Astrocyte of the cerebellum (primary cell): ENCODE data around the gene MRPL16.

Experiments used
- DNase-seq: peaks from one replicate; pipeline ENCODE4 v3.0.0-alpha.2; 2011; ENCODE audit warnings: low read depth
- H3K4me3 ChIP-seq: 2 replicates; pipeline ENCODE4 v1.5.1; 2011; ENCODE audit warnings: mild to moderate bottlenecking, low read depth, low read length, moderate library complexity
- CTCF ChIP-seq: IDR thresholded peaks from 2 replicates; pipeline ENCODE4 v1.5.1; 2012; ENCODE audit warnings: low read length, low read depth, moderate library complexity, mild to moderate bottlenecking; ENCODE audit errors: missing control alignments
- in situ Hi-C: cut with HindIII; loops from 2 replicates; pipeline ENCODE4 v1.10.0; 2017; ENCODE audit warnings: low sequenced_read_pairs

Gene MRPL16

GRCh38 chr11:59769828-59770227 is 40.8 kb downstream of the MRPL16 start:
- in situ Hi-C loops = no loop called here
- no peak overlapping the region for H3K4me3 ChIP-seq
- DNase-seq = no peak
- TF ChIP-seq CTCF = no peak

- no peak for TF ChIP-seq CTCF
Observed at GRCh38 chr11:59769111-59769510, 41.5 kb downstream of the MRPL16 start.

GRCh38 chr11:59767225-59767611 is 43.4 kb downstream of the MRPL16 start:
- in situ Hi-C loops = no loop called here
- no peak overlapping the region for H3K4me3 ChIP-seq
- no peak for DNase-seq
- TF ChIP-seq CTCF = no peak

More at GRCh38 chr11:59769111-59769510, 41.5 kb downstream of the MRPL16 start:
- DNase-seq = no peak
- in situ Hi-C loops = no loop called here
- no peak overlapping the region for H3K4me3 ChIP-seq

- DNase-seq = no peak
Observed at GRCh38 chr11:59766542-59767224, 43.9 kb downstream of the MRPL16 start.

GRCh38 chr11:59765068-59765735 is 45.4 kb downstream of the MRPL16 start:
- in situ Hi-C loops = no loop called here
- TF ChIP-seq CTCF = no peak
- H3K4me3 ChIP-seq = no peak overlapping the region
- no peak for DNase-seq

More at GRCh38 chr11:59766542-59767224, 43.9 kb downstream of the MRPL16 start:
- H3K4me3 ChIP-seq = no peak overlapping the region
- TF ChIP-seq CTCF = no peak
- in situ Hi-C loops = no loop called here

GRCh38 chr11:59761993-59762392 is 48.6 kb downstream of the MRPL16 start:
- in situ Hi-C loops = no loop called here
- DNase-seq = no peak
- no peak overlapping the region for H3K4me3 ChIP-seq
- TF ChIP-seq CTCF = no peak
